ENCODE results near the gene TMEM170A.
"Not testable (repeated sequence)": the region's sequence is repeated elsewhere in the genome, so short reads cannot be mapped to it uniquely, and the experiment has no call there.

TMEM170A gene

GRCh38 chr16:75452464-75453190 is 11.9 kb downstream of the TMEM170A start:
- no peak for DNase-seq

- DNase-seq = no peak
Measured at GRCh38 chr16:75446416-75446815, 18.1 kb downstream of the TMEM170A start.

- DNase-seq = no peak
Measured at GRCh38 chr16:75445298-75445697, 19.2 kb downstream of the TMEM170A start.

- peak; percentile 85 for DNase-seq
Measured at GRCh38 chr16:75443298-75443697, 21.2 kb downstream of the TMEM170A start.

- peak; percentile 93 for DNase-seq
Measured at GRCh38 chr16:75433732-75434413, 30.6 kb downstream of the TMEM170A start.

- peak; percentile 94 for DNase-seq
Measured at GRCh38 chr16:75432828-75433731, 31.4 kb downstream of the TMEM170A start, which contains the start of gene CFDP1. TSS of gene CFDP1 (minus strand) at chr16:75433503. CDS start at chr16:75433352, 151 bp downstream.

GRCh38 chr16:75429621-75430403 is 34.7 kb downstream of the TMEM170A start:
- no peak for DNase-seq

GRCh38 chr16:75426524-75426923 is 38.0 kb downstream of the TMEM170A start:
- not testable (repeated sequence) for DNase-seq

GRCh38 chr16:75424105-75424762 is 40.3 kb downstream of the TMEM170A start:
- DNase-seq = not testable (repeated sequence)

GRCh38 chr16:75423723-75424104 is 40.8 kb downstream of the TMEM170A start:
- no peak for DNase-seq

- DNase-seq = no peak
Measured at GRCh38 chr16:75421820-75422126, 42.7 kb downstream of the TMEM170A start.

GRCh38 chr16:75420987-75421819 is 43.3 kb downstream of the TMEM170A start:
- peak; percentile 73 for DNase-seq

- DNase-seq = no peak
Measured at GRCh38 chr16:75416904-75417565, 47.5 kb downstream of the TMEM170A start.

- DNase-seq = no peak
Measured at GRCh38 chr16:75415169-75415905, 49.2 kb downstream of the TMEM170A start.

- DNase-seq = no peak
Measured at GRCh38 chr16:75413951-75414350, 50.5 kb downstream of the TMEM170A start.

- no peak for DNase-seq
Measured at GRCh38 chr16:75406943-75407342, 57.5 kb downstream of the TMEM170A start.

GRCh38 chr16:75402821-75403475 is 61.5 kb downstream of the TMEM170A start:
- peak; percentile 48 for DNase-seq

- peak; percentile 79 for DNase-seq
Measured at GRCh38 chr16:75402159-75402820, 62.2 kb downstream of the TMEM170A start.

- no peak for DNase-seq
Measured at GRCh38 chr16:75401691-75402090, 62.8 kb downstream of the TMEM170A start.

All from fibroblast of skin of right quadriceps (primary cell).